Neural cell (in vitro differentiated cells): ENCODE measurements around the gene UNC5A. TPM values are rescaled to one million over a fixed set of nuclear protein-coding genes. Genes with fewer than 3 reads are reported as not detected.

Source experiments
- H2AFZ ChIP-seq: fragments of 200-600, 300-800 bp; sonication (generic), shearing (Covaris generic); 2 replicates; pipeline ENCODE4 v1.6.0; 2014; ENCODE audit warnings: low read depth, mild to moderate bottlenecking, antibody characterized with exemption, low read length, moderate library complexity
- H3F3A ChIP-seq: fragments of 200-600 bp; shearing (Covaris generic); 2 replicates; pipeline ENCODE4 v1.6.1; 2016; ENCODE audit warnings: mild to moderate bottlenecking, moderate library complexity, mixed read lengths, antibody characterized with exemption, low read length; ENCODE audit not compliant: insufficient read depth, poor library complexity, severe bottlenecking
- H3K27ac ChIP-seq: fragments of 200-600, 300-800 bp; sonication (generic), shearing (Covaris generic); 2 replicates; pipeline ENCODE4 v1.5.1; 2014; ENCODE audit warnings: mild to moderate bottlenecking, low read length, moderate library complexity
- H3K27me3 ChIP-seq: fragments of 300-800, 200-600 bp; sonication (generic), shearing (Covaris generic); 2 replicates; pipeline ENCODE4 v1.6.0; 2014; ENCODE audit warnings: mild to moderate bottlenecking, low read depth, low read length, moderate library complexity; ENCODE audit not compliant: insufficient read depth
- H3K36me3 ChIP-seq: fragments of 300-800, 200-600 bp; sonication (generic), shearing (Covaris generic); 2 replicates; pipeline ENCODE4 v1.5.1; 2014; ENCODE audit warnings: mild to moderate bottlenecking, antibody characterized with exemption, low read length, moderate library complexity; ENCODE audit not compliant: insufficient read depth
- H3K4me2 ChIP-seq: fragments of 300-800, 200-600 bp; sonication (generic), shearing (Covaris generic); 2 replicates; pipeline ENCODE4 v1.6.0; 2014; ENCODE audit warnings: mild to moderate bottlenecking, low read length
- H3K4me3 ChIP-seq: fragments of 300-800, 200-600 bp; sonication (generic), shearing (Covaris generic); 2 replicates; pipeline ENCODE4 v1.5.1; 2014; ENCODE audit warnings: mild to moderate bottlenecking, low read length, moderate library complexity
- H3K79me2 ChIP-seq: fragments of 200-600 bp; shearing (Covaris generic); replicated peaks from 2 replicates; pipeline ENCODE4 v1.6.0; 2014; ENCODE audit warnings: mild to moderate bottlenecking, low read length, moderate library complexity; ENCODE audit not compliant: insufficient read depth
- H3K9ac ChIP-seq: fragments of 300-800, 200-600 bp; sonication (generic), shearing (Covaris generic); 2 replicates; pipeline ENCODE4 v1.6.1; 2016; ENCODE audit warnings: mild to moderate bottlenecking, low read length, mixed read lengths
- H3K9me2 ChIP-seq: fragments of 200-600 bp; shearing (Covaris generic); 2 replicates; pipeline ENCODE4 v1.6.1; 2016; ENCODE audit warnings: mild to moderate bottlenecking, low read length, mixed read lengths; ENCODE audit not compliant: insufficient read depth
- H3K9me3 ChIP-seq: fragments of 200-600, 300-800 bp; sonication (generic), shearing (Covaris generic); 2 replicates; pipeline ENCODE4 v1.6.1; 2016; ENCODE audit warnings: mild to moderate bottlenecking, mixed run types, low read length, moderate library complexity, mixed read lengths
- H4K20me1 ChIP-seq: fragments of 200-600 bp; shearing (Covaris generic); 2 replicates; pipeline ENCODE4 v1.6.1; 2016; ENCODE audit warnings: mild to moderate bottlenecking, mixed run types; ENCODE audit not compliant: insufficient read depth
- CTCF ChIP-seq: fragments of 450-650 bp; IDR thresholded peaks from 2 replicates; pipeline ENCODE4 v1.5.1; 2014; ENCODE audit warnings: antibody characterized with exemption, mild to moderate bottlenecking, moderate library complexity; ENCODE audit not compliant: poor library complexity, severe bottlenecking
- EZH2 ChIP-seq: fragments of 200-600, 300-800 bp; shearing (Covaris generic), sonication (generic); IDR thresholded peaks from 2 replicates; pipeline ENCODE4 v1.6.1; 2014; ENCODE audit warnings: antibody characterized with exemption, low read length, borderline replicate concordance, mild to moderate bottlenecking; ENCODE audit not compliant: insufficient read depth, poor library complexity, severe bottlenecking
- MXI1 ChIP-seq: fragments of 450-650 bp; conservative IDR thresholded peaks from 2 replicates; pipeline ENCODE4 v1.6.1; 2014; ENCODE audit warnings: antibody characterized with exemption, mild to moderate bottlenecking; ENCODE audit not compliant: poor library complexity, severe bottlenecking
- POLR2AphosphoS5 ChIP-seq: IDR thresholded peaks from 2 replicates; pipeline ENCODE4 v1.6.1; 2012
- RAD21 ChIP-seq: fragments of 450-650 bp; conservative IDR thresholded peaks from 2 replicates; pipeline ENCODE4 v1.6.1; 2014; ENCODE audit warnings: antibody characterized with exemption, mild to moderate bottlenecking, moderate library complexity
- REST ChIP-seq: IDR thresholded peaks from 2 replicates; pipeline ENCODE4 v1.6.1; 2012; ENCODE audit warnings: borderline replicate concordance
- SMC3 ChIP-seq: fragments of 450-650 bp; conservative IDR thresholded peaks from 2 replicates; pipeline ENCODE4 v1.6.1; 2014; ENCODE audit warnings: antibody characterized with exemption, mild to moderate bottlenecking, moderate library complexity; ENCODE audit not compliant: poor library complexity
- polyA plus RNA-seq: library from polyadenylated mRNA; depleted of rRNA; stranded (reverse); fragments of >200 nt; gene quantifications from 2 replicates; pipeline ENCODE4 v1.2.3, GENCODE V29; 2014

Gene UNC5A
- polyA plus RNA-seq, 1 donor from 2014 or later: 2.7 TPM

GRCh38 chr5:176837707-176838115, 27.4 kb downstream of the UNC5A start:
- H3K27ac ChIP-seq: no peak overlapping the region
- no peaks in the 10 kb centered on the region for H3K9me2 ChIP-seq
- H3K9me3 ChIP-seq: no peaks in the 10 kb centered on the region
- H4K20me1 ChIP-seq: no peaks in the 10 kb centered on the region
- H3K4me2 ChIP-seq: no peak overlapping the region
- peaks cover 22% of the 10 kb centered on the region for H3K27me3 ChIP-seq
- no peaks in the 10 kb centered on the region for H3K36me3 ChIP-seq
- H3F3A ChIP-seq: no peaks in the 10 kb centered on the region
- no peak overlapping the region for H3K4me3 ChIP-seq
- no peak overlapping the region for H3K9ac ChIP-seq
- TF ChIP-seq REST (peak; percentile 99), EZH2 (no peak), POLR2AphosphoS5 (no peak)
- no peaks in the 10 kb centered on the region for H3K79me2 ChIP-seq
- no peak overlapping the region for H2AFZ ChIP-seq

GRCh38 chr5:176843673-176844072, 33.3 kb downstream of the UNC5A start:
- Histone ChIP-seq H2AFZ (no peak overlapping the region), H3K79me2 (no peaks in the 10 kb centered on the region), H3K36me3 (no peaks in the 10 kb centered on the region), H3K9ac (no peak overlapping the region), H3K4me2 (no peak overlapping the region), H3K27me3 (peaks cover 4% of the 10 kb centered on the region), H3K27ac (no peak overlapping the region), H3F3A (no peaks in the 10 kb centered on the region), H3K4me3 (no peak overlapping the region), H4K20me1 (no peaks in the 10 kb centered on the region), H3K9me3 (no peaks in the 10 kb centered on the region), H3K9me2 (no peaks in the 10 kb centered on the region)
- no peak for TF ChIP-seq REST
- TF ChIP-seq RAD21: no peak
- no peak for TF ChIP-seq SMC3
- TF ChIP-seq POLR2AphosphoS5: no peak
- no peak for TF ChIP-seq CTCF
- TF ChIP-seq EZH2: no peak
- TF ChIP-seq MXI1: no peak
